Measurements from ENCODE around the gene FAM193B. TPM values are rescaled to one million over a fixed set of nuclear protein-coding genes. Genes with fewer than 3 reads are reported as not detected.

The FAM193B gene
- total and polyA plus RNA-seq, 4 experiments from 2014 or later, result 1.9 to 252 (median 120) TPM

GRCh38 chr5:177526791-177527190 is 27.6 kb downstream of the FAM193B start:
- no peaks in the 10 kb centered on the region for H3K9me3 Mint-ChIP-seq
- no peaks in the 10 kb centered on the region for H3K27me3 Mint-ChIP-seq
- H3K27ac ChIP-seq (ENCODE audit: low read depth, low read length), result no peak overlapping the region
- peaks cover 46% of the 10 kb centered on the region for H3K36me3 ChIP-seq (ENCODE audit: insufficient read depth, low read length)
- no peaks in the 10 kb centered on the region for H3K9me3 ChIP-seq (ENCODE audit: control insufficient read depth in 1 of 2, low read length in 2 of 2)
- H3K4me3 ChIP-seq (ENCODE audit: low read length in 2 of 2), result no peak overlapping the region
- peaks cover 16 to 21% of the 10 kb centered on the region in 2 donors for H3K36me3 Mint-ChIP-seq
- POLR2A ChIA-PET (ENCODE audit: partially characterized antibody), result no interaction called here
- H3K4me1 Mint-ChIP-seq, result peaks cover 2 to 4% (median 3%) of the 10 kb centered on the region in 4 donors
- intact Hi-C loops (cut with micrococcal nuclease), result no loop called here
- no peak for DNase-seq
- CTCF ChIA-PET (ENCODE audit: partially characterized antibody), result no interaction called here
- H3K27ac Mint-ChIP-seq, result no peak overlapping the region
- H3K4me1 ChIP-seq (ENCODE audit: insufficient read depth, low read length), result peaks cover 2% of the 10 kb centered on the region
- no peaks in the 10 kb centered on the region for H3K27me3 ChIP-seq (ENCODE audit: insufficient read depth, low read length)
- H3K4me3 Mint-ChIP-seq, result no peak overlapping the region

DNA sequence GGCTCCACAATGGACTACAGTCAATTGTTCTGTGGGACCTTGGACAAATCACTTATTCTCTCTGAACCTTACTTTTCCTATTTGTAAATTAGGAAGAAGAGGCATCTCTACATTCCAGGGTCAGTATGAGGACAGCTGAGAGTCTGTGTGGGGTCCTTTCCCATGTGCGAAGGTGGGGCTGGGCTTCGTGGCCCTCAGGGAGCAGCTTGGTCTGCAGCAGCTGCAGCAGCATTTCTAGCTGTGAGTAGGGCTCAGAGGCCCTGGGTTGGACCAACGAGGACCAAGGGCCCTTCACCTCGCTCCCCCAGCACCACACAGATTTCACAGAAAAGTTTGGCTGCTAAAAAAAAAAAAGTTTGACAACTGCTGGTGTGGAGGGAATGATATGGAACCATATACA is 28.2 kb downstream of the FAM193B start:
- H3K27ac ChIP-seq (ENCODE audit: low read depth, low read length), result no peak overlapping the region
- Mint-ChIP-seq H3K4me1 (peaks cover 3 to 10% (median 9%) of the 10 kb centered on the region in 4 donors), H3K9me3 (no peaks in the 10 kb centered on the region), H3K36me3 (peaks cover 19 to 25% of the 10 kb centered on the region in 2 donors), H3K27me3 (no peaks in the 10 kb centered on the region), H3K27ac (no peak overlapping the region), H3K4me3 (no peak overlapping the region)
- H3K4me3 ChIP-seq (ENCODE audit: low read length in 2 of 2), result no peak overlapping the region
- intact Hi-C loops (cut with micrococcal nuclease), result no loop called here
- DNase-seq, result no peak
- H3K9me3 ChIP-seq (ENCODE audit: control insufficient read depth in 1 of 2, low read length in 2 of 2), result no peaks in the 10 kb centered on the region
- ChIA-PET CTCF (ENCODE audit: partially characterized antibody) (no interaction called here), POLR2A (ENCODE audit: partially characterized antibody) (no interaction called here)
- H3K4me1 ChIP-seq (ENCODE audit: insufficient read depth, low read length), result peaks cover 8% of the 10 kb centered on the region
- H3K27me3 ChIP-seq (ENCODE audit: insufficient read depth, low read length), result no peaks in the 10 kb centered on the region
- H3K36me3 ChIP-seq (ENCODE audit: insufficient read depth, low read length), result peaks cover 42% of the 10 kb centered on the region

GRCh38 chr5:177524941-177525655 is 29.3 kb downstream of the FAM193B start:
- Mint-ChIP-seq H3K27me3 (no peaks in the 10 kb centered on the region), H3K4me3 (no peak overlapping the region), H3K27ac (peak overlapping the region in 4 of 7 donors; percentile 29 to 73 (median 56)), H3K36me3 (peaks cover 17 to 25% of the 10 kb centered on the region in 2 donors), H3K9me3 (no peaks in the 10 kb centered on the region), H3K4me1 (peaks cover 7 to 18% (median 16%) of the 10 kb centered on the region in 4 donors)
- ChIA-PET CTCF (ENCODE audit: partially characterized antibody) (no interaction called here), POLR2A (ENCODE audit: partially characterized antibody) (interaction anchor here (0.7 kb wide), 1 partner anchor 9 kb away, joined by 4 read pairs; no protein-coding TSS in a partner anchor)
- Histone ChIP-seq H3K27me3 (ENCODE audit: insufficient read depth, low read length) (no peaks in the 10 kb centered on the region), H3K4me3 (ENCODE audit: low read length in 2 of 2) (no peak overlapping the region), H3K9me3 (ENCODE audit: control insufficient read depth in 1 of 2, low read length in 2 of 2) (no peaks in the 10 kb centered on the region), H3K4me1 (ENCODE audit: insufficient read depth, low read length) (peaks cover 9% of the 10 kb centered on the region), H3K27ac (ENCODE audit: low read depth, low read length) (no peak overlapping the region), H3K36me3 (ENCODE audit: insufficient read depth, low read length) (peaks cover 31% of the 10 kb centered on the region)
- DNase-seq, result no peak
- intact Hi-C loops (cut with micrococcal nuclease), result no loop called here

GRCh38 chr5:177524539-177524900 is 29.8 kb downstream of the FAM193B start:
- POLR2A ChIA-PET (ENCODE audit: partially characterized antibody), result interaction anchor here (0.7 kb wide), 1 partner anchor 9 kb away, joined by 4 read pairs; no protein-coding TSS in a partner anchor
- H3K4me3 Mint-ChIP-seq, result no peak overlapping the region
- Histone ChIP-seq H3K4me3 (ENCODE audit: low read length in 2 of 2) (no peak overlapping the region), H3K9me3 (ENCODE audit: control insufficient read depth in 1 of 2, low read length in 2 of 2) (no peaks in the 10 kb centered on the region), H3K27me3 (ENCODE audit: insufficient read depth, low read length) (no peaks in the 10 kb centered on the region), H3K36me3 (ENCODE audit: insufficient read depth, low read length) (peaks cover 25% of the 10 kb centered on the region), H3K27ac (ENCODE audit: low read depth, low read length) (no peak overlapping the region), H3K4me1 (ENCODE audit: insufficient read depth, low read length) (peaks cover 12% of the 10 kb centered on the region)
- H3K27ac Mint-ChIP-seq, result no peak overlapping the region
- peaks cover 11 to 24% (median 19%) of the 10 kb centered on the region in 4 donors for H3K4me1 Mint-ChIP-seq
- DNase-seq, result no peak
- H3K36me3 Mint-ChIP-seq, result peaks cover 14 to 28% of the 10 kb centered on the region in 2 donors
- intact Hi-C loops (cut with micrococcal nuclease), result no loop called here
- H3K27me3 Mint-ChIP-seq, result no peaks in the 10 kb centered on the region
- CTCF ChIA-PET (ENCODE audit: partially characterized antibody), result no interaction called here
- H3K9me3 Mint-ChIP-seq, result no peaks in the 10 kb centered on the region

GRCh38 chr5:177523711-177524538 is 30.4 kb downstream of the FAM193B start:
- H3K27me3 Mint-ChIP-seq, result no peaks in the 10 kb centered on the region
- no peak overlapping the region for H3K4me3 Mint-ChIP-seq
- Histone ChIP-seq H3K27me3 (ENCODE audit: insufficient read depth, low read length) (no peaks in the 10 kb centered on the region), H3K9me3 (ENCODE audit: control insufficient read depth in 1 of 2, low read length in 2 of 2) (no peaks in the 10 kb centered on the region), H3K27ac (ENCODE audit: low read depth, low read length) (no peak overlapping the region), H3K36me3 (ENCODE audit: insufficient read depth, low read length) (peaks cover 25% of the 10 kb centered on the region), H3K4me3 (ENCODE audit: low read length in 2 of 2) (no peak overlapping the region), H3K4me1 (ENCODE audit: insufficient read depth, low read length) (peaks cover 18% of the 10 kb centered on the region)
- H3K9me3 Mint-ChIP-seq, result no peaks in the 10 kb centered on the region
- peaks cover 11 to 29% of the 10 kb centered on the region in 2 donors for H3K36me3 Mint-ChIP-seq
- H3K4me1 Mint-ChIP-seq, result peaks cover 13 to 30% (median 19%) of the 10 kb centered on the region in 4 donors
- intact Hi-C loops (cut with micrococcal nuclease), result no loop called here
- no peak for DNase-seq
- ChIA-PET CTCF (ENCODE audit: partially characterized antibody) (no interaction called here), POLR2A (ENCODE audit: partially characterized antibody) (interaction anchor here (0.7 kb wide), 1 partner anchor 8 kb away, joined by 4 read pairs; no protein-coding TSS in a partner anchor)
- H3K27ac Mint-ChIP-seq, result peak overlapping the region in 3 of 7 donors; percentile 15 to 84 (median 60)

DNA sequence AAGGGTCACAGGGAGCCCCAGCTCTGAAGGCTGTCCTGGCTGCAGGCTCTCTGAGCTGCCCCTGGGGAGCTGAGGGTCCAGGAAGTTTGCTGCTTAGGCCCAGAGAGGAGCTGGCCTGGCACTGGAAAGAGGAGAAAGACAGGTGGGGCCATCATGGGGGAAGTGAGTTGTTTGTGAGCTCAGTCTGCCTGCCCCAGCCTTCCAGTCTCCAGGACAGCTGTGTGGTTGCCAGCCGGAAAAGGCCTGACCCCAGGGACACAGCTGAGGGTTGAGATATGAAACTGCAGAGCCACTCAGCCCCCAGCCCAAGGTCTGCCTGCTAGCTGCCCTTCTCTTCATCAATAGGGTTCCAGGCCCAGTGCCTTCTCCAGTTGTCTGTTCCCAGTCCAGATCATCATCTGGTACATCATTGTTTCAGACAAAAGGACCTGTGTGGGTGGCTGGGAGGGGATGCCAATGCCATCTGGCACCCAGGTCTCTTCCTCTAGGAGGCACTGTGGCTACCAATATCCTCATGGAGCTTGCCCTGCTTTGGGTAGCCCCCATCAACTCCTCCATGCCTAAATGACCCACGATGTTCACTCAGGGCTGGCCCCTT is 33.3 kb downstream of the FAM193B start:
- peak overlapping the region; percentile 18 for H3K27ac ChIP-seq (ENCODE audit: low read depth, low read length)

More for the DNA sequence above, 33.3 kb downstream of the FAM193B start:
- Mint-ChIP-seq H3K36me3 (peaks cover 15 to 35% of the 10 kb centered on the region in 2 donors), H3K4me1 (peaks cover 21 to 43% (median 30%) of the 10 kb centered on the region in 4 donors), H3K4me3 (peak overlapping the region in 2 of 8 donors; percentile 2 to 30), H3K9me3 (no peaks in the 10 kb centered on the region), H3K27me3 (no peaks in the 10 kb centered on the region), H3K27ac (peak overlapping the region; percentile 46 to 85 (median 74))
- CTCF ChIA-PET (ENCODE audit: partially characterized antibody), result interaction anchor here (1.1 to 1.7 kb wide), 2 partner anchors 20 to 130 kb away, joined by 4 read pairs; no protein-coding TSS in a partner anchor
- H3K4me3 ChIP-seq (ENCODE audit: low read length in 2 of 2), result no peak overlapping the region
- DNase-seq, result no peak
- POLR2A ChIA-PET (ENCODE audit: partially characterized antibody), result interaction anchor here (0.5 to 2.2 kb wide), 3 partner anchors 10 to 72 kb away, joined by 3 to 5 read pairs (median 4); no protein-coding TSS in a partner anchor
- peaks cover 23% of the 10 kb centered on the region for H3K4me1 ChIP-seq (ENCODE audit: insufficient read depth, low read length)
- H3K27me3 ChIP-seq (ENCODE audit: insufficient read depth, low read length), result no peaks in the 10 kb centered on the region
- H3K9me3 ChIP-seq (ENCODE audit: control insufficient read depth in 1 of 2, low read length in 2 of 2), result no peaks in the 10 kb centered on the region
- intact Hi-C loops (cut with micrococcal nuclease), result no loop called here
- peaks cover 17% of the 10 kb centered on the region for H3K36me3 ChIP-seq (ENCODE audit: insufficient read depth, low read length)

Measured in CD4-positive, alpha-beta memory T cell (primary cell).